ENCODE data around the gene SPPL2A.

GRCh38 chr15:50652671-50653070 is 112.8 kb downstream of the SPPL2A start:
- TF ChIP-seq, protein P1, sequence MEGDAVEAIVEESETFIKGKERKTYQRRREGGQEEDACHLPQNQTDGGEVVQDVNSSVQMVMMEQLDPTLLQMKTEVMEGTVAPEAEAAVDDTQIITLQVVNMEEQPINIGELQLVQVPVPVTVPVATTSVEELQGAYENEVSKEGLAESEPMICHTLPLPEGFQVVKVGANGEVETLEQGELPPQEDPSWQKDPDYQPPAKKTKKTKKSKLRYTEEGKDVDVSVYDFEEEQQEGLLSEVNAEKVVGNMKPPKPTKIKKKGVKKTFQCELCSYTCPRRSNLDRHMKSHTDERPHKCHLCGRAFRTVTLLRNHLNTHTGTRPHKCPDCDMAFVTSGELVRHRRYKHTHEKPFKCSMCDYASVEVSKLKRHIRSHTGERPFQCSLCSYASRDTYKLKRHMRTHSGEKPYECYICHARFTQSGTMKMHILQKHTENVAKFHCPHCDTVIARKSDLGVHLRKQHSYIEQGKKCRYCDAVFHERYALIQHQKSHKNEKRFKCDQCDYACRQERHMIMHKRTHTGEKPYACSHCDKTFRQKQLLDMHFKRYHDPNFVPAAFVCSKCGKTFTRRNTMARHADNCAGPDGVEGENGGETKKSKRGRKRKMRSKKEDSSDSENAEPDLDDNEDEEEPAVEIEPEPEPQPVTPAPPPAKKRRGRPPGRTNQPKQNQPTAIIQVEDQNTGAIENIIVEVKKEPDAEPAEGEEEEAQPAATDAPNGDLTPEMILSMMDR (IDR thresholded peaks at IDR 0.05; ENCODE audit: low read length): no peak
- TF ChIP-seq EZH2 (IDR thresholded peaks at IDR 0.05; ENCODE audit: borderline replicate concordance, low read length): no peak

Data from OCI-LY1 (cell line).